ENCODE measurements around the gene DPYSL4. TPM values are rescaled to one million over a fixed set of nuclear protein-coding genes. Genes with fewer than 3 reads are reported as not detected.

The DPYSL4 gene
- total RNA-seq, 1 donor from 2014 or later = 33.8 TPM

DNA sequence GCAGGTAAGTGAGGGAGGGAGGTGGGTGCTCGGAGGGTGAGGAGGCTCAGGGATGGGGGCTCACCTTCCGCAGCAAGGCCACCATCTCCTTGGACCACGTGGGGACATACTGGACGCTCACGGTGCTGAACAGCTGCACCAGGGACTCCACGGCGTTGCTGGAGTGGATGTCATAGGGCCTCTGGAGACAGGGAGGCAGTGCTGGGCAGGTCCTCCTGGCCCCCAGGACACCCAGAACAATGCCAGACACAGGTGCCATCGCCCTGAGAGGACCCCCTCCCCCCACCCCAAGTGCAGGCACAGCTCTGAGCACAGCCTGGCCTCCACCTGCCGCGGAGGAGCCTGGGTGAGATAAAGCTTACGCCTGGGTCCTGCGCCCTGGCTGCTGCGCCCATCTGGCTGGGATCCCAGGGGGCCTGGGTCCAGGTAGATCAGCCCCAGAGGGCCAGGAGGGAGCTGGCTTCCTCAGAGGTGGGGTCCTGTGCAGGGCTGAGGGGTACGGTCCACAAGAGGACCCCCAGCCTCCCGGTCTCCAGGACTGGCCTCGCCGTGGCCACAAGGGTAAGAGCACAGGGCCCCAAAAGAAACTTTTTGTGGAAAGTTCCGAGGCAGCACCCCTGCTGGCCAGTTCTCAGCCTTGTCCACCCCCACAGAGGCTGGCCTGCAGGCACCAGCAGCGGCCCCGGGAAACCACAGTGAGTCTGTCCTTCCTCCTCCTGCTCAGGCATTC lies 37.8 kb downstream of the DPYSL4 start:
- TF ChIP-seq, protein P1, sequence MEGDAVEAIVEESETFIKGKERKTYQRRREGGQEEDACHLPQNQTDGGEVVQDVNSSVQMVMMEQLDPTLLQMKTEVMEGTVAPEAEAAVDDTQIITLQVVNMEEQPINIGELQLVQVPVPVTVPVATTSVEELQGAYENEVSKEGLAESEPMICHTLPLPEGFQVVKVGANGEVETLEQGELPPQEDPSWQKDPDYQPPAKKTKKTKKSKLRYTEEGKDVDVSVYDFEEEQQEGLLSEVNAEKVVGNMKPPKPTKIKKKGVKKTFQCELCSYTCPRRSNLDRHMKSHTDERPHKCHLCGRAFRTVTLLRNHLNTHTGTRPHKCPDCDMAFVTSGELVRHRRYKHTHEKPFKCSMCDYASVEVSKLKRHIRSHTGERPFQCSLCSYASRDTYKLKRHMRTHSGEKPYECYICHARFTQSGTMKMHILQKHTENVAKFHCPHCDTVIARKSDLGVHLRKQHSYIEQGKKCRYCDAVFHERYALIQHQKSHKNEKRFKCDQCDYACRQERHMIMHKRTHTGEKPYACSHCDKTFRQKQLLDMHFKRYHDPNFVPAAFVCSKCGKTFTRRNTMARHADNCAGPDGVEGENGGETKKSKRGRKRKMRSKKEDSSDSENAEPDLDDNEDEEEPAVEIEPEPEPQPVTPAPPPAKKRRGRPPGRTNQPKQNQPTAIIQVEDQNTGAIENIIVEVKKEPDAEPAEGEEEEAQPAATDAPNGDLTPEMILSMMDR (IDR thresholded peaks at IDR 0.05) = no peak
- Mint-ChIP-seq H3K4me1 (ENCODE audit: unreplicated experiment) (no peaks in the 10 kb centered on the region), H3K9me3 (ENCODE audit: unreplicated experiment) (no peaks in the 10 kb centered on the region), H3K27ac (ENCODE audit: unreplicated experiment) (no peak overlapping the region), H3K27me3 (ENCODE audit: unreplicated experiment) (no peaks in the 10 kb centered on the region), H3K36me3 (ENCODE audit: unreplicated experiment) (no peaks in the 10 kb centered on the region), H3K4me3 (ENCODE audit: unreplicated experiment) (no peak overlapping the region)
- DNase-seq (ENCODE audit: extremely low spot score, unreplicated experiment) = no peak

DNA sequence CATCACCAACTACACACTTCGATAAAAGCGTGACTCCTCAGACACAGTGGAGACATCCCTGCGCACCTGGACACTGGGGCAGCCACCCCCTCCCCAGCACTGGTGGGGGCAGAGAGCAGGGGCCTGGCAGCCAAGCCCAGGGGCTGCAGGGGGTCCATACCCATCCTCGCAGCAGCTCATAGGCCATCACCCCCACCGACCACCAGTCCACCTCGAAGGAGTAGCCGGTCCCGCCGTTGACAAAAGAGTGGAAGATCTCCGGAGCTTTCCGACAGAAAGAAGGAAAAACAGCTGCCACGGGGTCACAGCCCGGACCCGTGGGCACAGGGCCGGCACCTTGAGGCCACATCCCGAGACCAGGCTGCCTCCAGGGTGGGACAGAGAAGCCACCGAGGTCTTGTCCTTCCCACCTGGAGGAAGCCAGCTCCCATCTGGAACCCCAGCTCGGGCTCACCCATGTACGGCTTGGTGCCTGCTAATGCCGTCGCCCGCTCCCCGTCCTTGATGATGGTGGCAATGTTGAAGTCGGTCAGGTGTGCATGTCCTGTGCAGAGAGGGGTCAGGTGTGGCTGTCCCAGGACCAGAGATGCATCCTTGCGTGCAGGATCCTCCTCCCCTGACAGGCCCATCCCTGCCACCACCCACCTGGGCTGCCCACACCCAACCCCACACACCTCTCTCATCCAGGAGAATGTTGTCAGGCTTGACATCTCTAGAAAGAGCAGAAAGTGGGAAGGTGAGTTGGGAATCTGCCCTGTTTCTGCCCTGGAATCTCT lies 38.5 kb downstream of the DPYSL4 start:
- H3K27ac Mint-ChIP-seq (ENCODE audit: unreplicated experiment) = no peak overlapping the region
- H3K4me1 Mint-ChIP-seq (ENCODE audit: unreplicated experiment) = no peaks in the 10 kb centered on the region
- no peaks in the 10 kb centered on the region for H3K27me3 Mint-ChIP-seq (ENCODE audit: unreplicated experiment)
- no peak for DNase-seq (ENCODE audit: extremely low spot score, unreplicated experiment)
- H3K9me3 Mint-ChIP-seq (ENCODE audit: unreplicated experiment) = no peaks in the 10 kb centered on the region
- TF ChIP-seq, protein P1 (IDR thresholded peaks at IDR 0.05) = no peak
- H3K4me3 Mint-ChIP-seq (ENCODE audit: unreplicated experiment) = no peak overlapping the region
- H3K36me3 Mint-ChIP-seq (ENCODE audit: unreplicated experiment) = no peaks in the 10 kb centered on the region

DNA sequence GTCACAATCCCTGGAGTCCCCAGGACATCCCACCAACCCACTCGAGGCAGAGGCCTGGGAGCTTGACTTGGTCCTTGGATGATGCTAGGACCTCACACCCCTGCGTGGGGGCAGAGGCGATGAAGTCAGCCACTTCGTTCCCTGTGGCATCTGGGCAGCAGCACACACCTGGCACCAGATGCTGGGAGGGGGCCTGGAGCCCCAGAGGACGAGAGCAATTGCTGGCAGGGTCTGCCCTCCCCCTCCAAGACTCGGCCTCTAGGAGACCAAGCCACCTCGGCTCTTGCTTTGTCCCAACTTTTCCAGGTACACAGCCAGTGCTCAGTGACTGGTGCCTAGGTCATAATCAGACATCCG lies 39.1 kb downstream of the DPYSL4 start:
- no peaks in the 10 kb centered on the region for H3K9me3 Mint-ChIP-seq (ENCODE audit: unreplicated experiment)
- H3K4me3 Mint-ChIP-seq (ENCODE audit: unreplicated experiment) = no peak overlapping the region
- no peaks in the 10 kb centered on the region for H3K4me1 Mint-ChIP-seq (ENCODE audit: unreplicated experiment)
- DNase-seq (ENCODE audit: extremely low spot score, unreplicated experiment) = no peak
- TF ChIP-seq, protein P1 (IDR thresholded peaks at IDR 0.05) = no peak
- no peaks in the 10 kb centered on the region for H3K27me3 Mint-ChIP-seq (ENCODE audit: unreplicated experiment)
- no peaks in the 10 kb centered on the region for H3K36me3 Mint-ChIP-seq (ENCODE audit: unreplicated experiment)
- H3K27ac Mint-ChIP-seq (ENCODE audit: unreplicated experiment) = no peak overlapping the region

GRCh38 chr10:132226586-132227405 lies 40.0 kb downstream of the DPYSL4 start:
- TF ChIP-seq, protein P1 (IDR thresholded peaks at IDR 0.05) = no peak
- Mint-ChIP-seq H3K27me3 (ENCODE audit: unreplicated experiment) (no peaks in the 10 kb centered on the region), H3K27ac (ENCODE audit: unreplicated experiment) (no peak overlapping the region), H3K4me3 (ENCODE audit: unreplicated experiment) (no peak overlapping the region), H3K36me3 (ENCODE audit: unreplicated experiment) (no peaks in the 10 kb centered on the region), H3K9me3 (ENCODE audit: unreplicated experiment) (no peaks in the 10 kb centered on the region), H3K4me1 (ENCODE audit: unreplicated experiment) (no peaks in the 10 kb centered on the region)
- DNase-seq (ENCODE audit: extremely low spot score, unreplicated experiment) = no peak

Data from osteocyte (in vitro differentiated cells).